Peyer's patch (tissue), 4 donors: ENCODE results near the gene CCDC157. TPM values are rescaled to one million over a fixed set of nuclear protein-coding genes. Genes with fewer than 3 reads are reported as not detected.
A peak's percentile ranks its signal among the peaks of the same experiment; 100 is the strongest.

Source experiments
- DNase-seq, 3 donors: peaks; one replicate each; pipeline ENCODE4 v3.0.0-alpha.2; 2017 to 2019
- H3K27ac ChIP-seq, 4 donors: fragments of 200-600 bp; sonication (generic); one replicate each; pipeline ENCODE4 v1.5.1; 2016 to 2019
- H3K27me3 ChIP-seq, 2 donors: fragments of 200-600 bp; sonication (generic); one replicate each; pipeline ENCODE4 v1.5.1; 2019
- H3K36me3 ChIP-seq, 3 donors: fragments of 200-600 bp; sonication (generic); one replicate each; pipeline ENCODE4 v1.5.1; 2016 to 2019
- H3K4me1 ChIP-seq, 4 donors: fragments of 200-600 bp; sonication (generic); one replicate each; pipeline ENCODE4 v1.5.1; 2016 to 2019
- H3K4me3 ChIP-seq, 4 donors: fragments of 200-600 bp; sonication (generic); 1 replicate in 3 of 4; 2 replicates in 1 of 4; pipeline ENCODE4 v1.5.1; 2016 to 2019; ENCODE audit warnings: mild to moderate bottlenecking in 1 of 4
- H3K9me3 ChIP-seq, 4 donors: fragments of 200-600 bp; sonication (generic); one replicate each; pipeline ENCODE4 v1.5.1; 2016 to 2019; ENCODE audit warnings: mild to moderate bottlenecking in 1 of 4
- CTCF ChIP-seq, 6 experiments: fragments of 450-650 bp in 4 of 6; fragments of 200-600 bp in 2 of 6; sonication (generic) in 1 of 6; IDR thresholded peaks; one replicate each; pipeline ENCODE4 v1.5.1; 2017 to 2019; ENCODE audit warnings: antibody characterized with exemption in 6 of 6, mild to moderate bottlenecking in 3 of 6, moderate library complexity in 1 of 6
- POLR2A ChIP-seq, 2 donors: fragments of 450-650 bp; IDR thresholded peaks; one replicate each; pipeline ENCODE4 v1.5.1; 2017; ENCODE audit warnings: antibody characterized with exemption in 2 of 2, mild to moderate bottlenecking in 2 of 2, moderate library complexity in 2 of 2
- total RNA-seq, 4 donors: library from RNA; depleted of rRNA; stranded (reverse); fragments of >200 nt; gene quantifications; one replicate each; pipeline ENCODE4 v1.1.0, GENCODE V29; 2016

The CCDC157 gene
- total RNA-seq, 4 donors from 2014 or later: 3.5 to 8.8 (median 6.9) TPM

DNA sequence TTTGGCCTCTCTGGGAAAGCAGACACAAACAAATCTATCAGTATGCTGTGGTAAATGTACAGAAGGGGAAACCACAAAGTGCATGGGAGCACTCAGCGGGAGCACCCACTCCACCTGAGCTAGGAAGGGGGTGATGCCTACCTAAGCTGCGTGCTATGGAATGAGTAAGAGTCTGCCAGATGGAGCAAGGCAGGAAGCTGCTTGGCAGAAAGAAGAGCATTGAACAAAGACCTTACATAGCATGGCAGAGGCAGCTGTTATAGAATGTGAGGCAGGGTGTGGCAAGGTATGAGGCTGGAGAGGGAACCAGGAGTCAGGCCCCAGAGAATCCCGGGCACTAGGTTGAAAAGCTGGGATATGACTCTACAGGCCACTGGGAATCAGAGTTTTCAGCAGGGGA is 55.0 kb downstream of the CCDC157 start:
- H3K27ac ChIP-seq: no peak overlapping the region
- peaks cover 0 to 79% (median 0%) of the 10 kb centered on the region in 3 donors for H3K36me3 ChIP-seq
- H3K27me3 ChIP-seq: no peaks in the 10 kb centered on the region
- no peaks in the 10 kb centered on the region for H3K9me3 ChIP-seq
- H3K4me3 ChIP-seq: no peak overlapping the region
- DNase-seq: no peak
- TF ChIP-seq POLR2A (IDR thresholded peaks at IDR 0.05): no peak
- TF ChIP-seq CTCF (IDR thresholded peaks at IDR 0.05): no peak
- peaks cover 0 to 12% (median 0%) of the 10 kb centered on the region in 4 donors for H3K4me1 ChIP-seq

DNA sequence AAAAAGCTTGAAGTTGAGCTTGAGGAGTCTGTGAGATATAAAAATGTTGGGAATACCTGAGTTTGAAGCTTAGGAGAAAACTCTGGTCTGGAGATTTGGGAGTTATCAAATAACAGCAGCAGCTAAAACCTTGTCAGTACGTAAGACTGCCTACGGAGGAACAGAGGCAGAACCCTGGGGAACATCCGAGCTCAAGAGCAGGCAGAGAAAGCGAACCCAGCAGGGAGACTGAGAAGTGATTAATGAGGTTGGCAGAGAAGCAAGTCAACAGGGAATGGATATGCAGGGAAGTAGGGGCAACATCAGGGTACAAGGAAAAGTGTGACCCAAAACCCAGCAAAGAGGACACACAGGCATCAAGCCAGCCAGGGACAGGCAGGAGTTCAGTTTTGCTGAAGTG is 56.2 kb downstream of the CCDC157 start:
- H3K4me1 ChIP-seq: peaks cover 0 to 22% (median 0%) of the 10 kb centered on the region in 4 donors
- no peak overlapping the region for H3K4me3 ChIP-seq
- DNase-seq: no peak
- peaks cover 0 to 78% (median 0%) of the 10 kb centered on the region in 3 donors for H3K36me3 ChIP-seq
- H3K27me3 ChIP-seq: no peaks in the 10 kb centered on the region
- H3K9me3 ChIP-seq: no peaks in the 10 kb centered on the region
- H3K27ac ChIP-seq: no peak overlapping the region
- TF ChIP-seq POLR2A (IDR thresholded peaks at IDR 0.05) (no peak), CTCF (IDR thresholded peaks at IDR 0.05) (peak in 1 of 6 experiments; percentile 7)

- no peak overlapping the region for H3K27ac ChIP-seq
- TF ChIP-seq POLR2A (IDR thresholded peaks at IDR 0.05) (no peak), CTCF (IDR thresholded peaks at IDR 0.05) (no peak)
- H3K36me3 ChIP-seq: peaks cover 0 to 78% (median 0%) of the 10 kb centered on the region in 3 donors
- no peak overlapping the region for H3K4me3 ChIP-seq
- no peaks in the 10 kb centered on the region for H3K27me3 ChIP-seq
- H3K9me3 ChIP-seq: no peaks in the 10 kb centered on the region
- H3K4me1 ChIP-seq: peaks cover 0 to 30% (median 0%) of the 10 kb centered on the region in 4 donors
- no peak for DNase-seq
These were observed 57.1 kb downstream of the CCDC157 start for GRCh38 chr22:30413745-30414524.

GRCh38 chr22:30414525-30415047 is 57.8 kb downstream of the CCDC157 start:
- H3K27ac ChIP-seq: no peak overlapping the region
- no peak for DNase-seq

GRCh38 chr22:30416403-30416802 is 59.6 kb downstream of the CCDC157 start:
- Histone ChIP-seq H3K9me3 (no peaks in the 10 kb centered on the region), H3K36me3 (peaks cover 0 to 62% (median 0%) of the 10 kb centered on the region in 3 donors), H3K4me3 (no peak overlapping the region), H3K27me3 (no peaks in the 10 kb centered on the region), H3K4me1 (peaks cover 0 to 45% (median 3%) of the 10 kb centered on the region in 4 donors), H3K27ac (peak overlapping the region in 1 of 4 donors; percentile 65)
- no peak for TF ChIP-seq POLR2A (IDR thresholded peaks at IDR 0.05)
- no peak for TF ChIP-seq CTCF (IDR thresholded peaks at IDR 0.05)
- DNase-seq: peak in 1 of 3 donors; percentile 84

More at GRCh38 chr22:30414525-30415047, 57.8 kb downstream of the CCDC157 start:
- H3K4me3 ChIP-seq: no peak overlapping the region
- H3K36me3 ChIP-seq: peaks cover 0 to 76% (median 0%) of the 10 kb centered on the region in 3 donors
- no peaks in the 10 kb centered on the region for H3K27me3 ChIP-seq
- H3K4me1 ChIP-seq: peaks cover 0 to 30% (median 0%) of the 10 kb centered on the region in 4 donors
- H3K9me3 ChIP-seq: no peaks in the 10 kb centered on the region
- TF ChIP-seq CTCF (IDR thresholded peaks at IDR 0.05): no peak
- TF ChIP-seq POLR2A (IDR thresholded peaks at IDR 0.05): no peak
